Measurements from ENCODE around the gene TMEM140.

DNA sequence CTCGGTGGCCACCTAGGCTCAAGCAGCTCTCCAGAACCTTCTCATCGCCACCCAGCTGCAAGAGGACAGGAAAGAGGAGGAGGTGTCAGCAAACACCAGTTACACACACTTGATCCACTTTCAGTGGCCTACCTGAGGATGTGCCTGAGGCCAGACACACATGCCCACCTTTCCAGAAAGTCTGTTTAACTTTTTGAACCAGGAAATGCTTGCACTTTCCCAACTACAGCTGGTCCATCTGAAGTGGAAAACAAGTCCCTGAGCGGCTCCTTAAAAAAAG, 38.3 kb downstream of the TMEM140 start:
- TF ChIP-seq POLR2AphosphoS5 (IDR thresholded peaks at IDR 0.05; ENCODE audit: low read depth, low read length), result no peak
- no peak for TF ChIP-seq REST (IDR thresholded peaks at IDR 0.05; ENCODE audit: insufficient read depth in 1 of 2, low read depth in 2 of 2, low read length in 1 of 2)
- TF ChIP-seq, protein P1, sequence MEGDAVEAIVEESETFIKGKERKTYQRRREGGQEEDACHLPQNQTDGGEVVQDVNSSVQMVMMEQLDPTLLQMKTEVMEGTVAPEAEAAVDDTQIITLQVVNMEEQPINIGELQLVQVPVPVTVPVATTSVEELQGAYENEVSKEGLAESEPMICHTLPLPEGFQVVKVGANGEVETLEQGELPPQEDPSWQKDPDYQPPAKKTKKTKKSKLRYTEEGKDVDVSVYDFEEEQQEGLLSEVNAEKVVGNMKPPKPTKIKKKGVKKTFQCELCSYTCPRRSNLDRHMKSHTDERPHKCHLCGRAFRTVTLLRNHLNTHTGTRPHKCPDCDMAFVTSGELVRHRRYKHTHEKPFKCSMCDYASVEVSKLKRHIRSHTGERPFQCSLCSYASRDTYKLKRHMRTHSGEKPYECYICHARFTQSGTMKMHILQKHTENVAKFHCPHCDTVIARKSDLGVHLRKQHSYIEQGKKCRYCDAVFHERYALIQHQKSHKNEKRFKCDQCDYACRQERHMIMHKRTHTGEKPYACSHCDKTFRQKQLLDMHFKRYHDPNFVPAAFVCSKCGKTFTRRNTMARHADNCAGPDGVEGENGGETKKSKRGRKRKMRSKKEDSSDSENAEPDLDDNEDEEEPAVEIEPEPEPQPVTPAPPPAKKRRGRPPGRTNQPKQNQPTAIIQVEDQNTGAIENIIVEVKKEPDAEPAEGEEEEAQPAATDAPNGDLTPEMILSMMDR (IDR thresholded peaks at IDR 0.05), result no peak

Data from Panc1 (cell line).